Inflammatory macrophage treated with lipopolysaccharide for 4 hours (primary cell): ENCODE measurements around the gene SDK2.

Experiments
- DNase-seq: peaks from one replicate; pipeline ENCODE4 v3.0.0-alpha.2; 2020

The SDK2 gene, protein sequence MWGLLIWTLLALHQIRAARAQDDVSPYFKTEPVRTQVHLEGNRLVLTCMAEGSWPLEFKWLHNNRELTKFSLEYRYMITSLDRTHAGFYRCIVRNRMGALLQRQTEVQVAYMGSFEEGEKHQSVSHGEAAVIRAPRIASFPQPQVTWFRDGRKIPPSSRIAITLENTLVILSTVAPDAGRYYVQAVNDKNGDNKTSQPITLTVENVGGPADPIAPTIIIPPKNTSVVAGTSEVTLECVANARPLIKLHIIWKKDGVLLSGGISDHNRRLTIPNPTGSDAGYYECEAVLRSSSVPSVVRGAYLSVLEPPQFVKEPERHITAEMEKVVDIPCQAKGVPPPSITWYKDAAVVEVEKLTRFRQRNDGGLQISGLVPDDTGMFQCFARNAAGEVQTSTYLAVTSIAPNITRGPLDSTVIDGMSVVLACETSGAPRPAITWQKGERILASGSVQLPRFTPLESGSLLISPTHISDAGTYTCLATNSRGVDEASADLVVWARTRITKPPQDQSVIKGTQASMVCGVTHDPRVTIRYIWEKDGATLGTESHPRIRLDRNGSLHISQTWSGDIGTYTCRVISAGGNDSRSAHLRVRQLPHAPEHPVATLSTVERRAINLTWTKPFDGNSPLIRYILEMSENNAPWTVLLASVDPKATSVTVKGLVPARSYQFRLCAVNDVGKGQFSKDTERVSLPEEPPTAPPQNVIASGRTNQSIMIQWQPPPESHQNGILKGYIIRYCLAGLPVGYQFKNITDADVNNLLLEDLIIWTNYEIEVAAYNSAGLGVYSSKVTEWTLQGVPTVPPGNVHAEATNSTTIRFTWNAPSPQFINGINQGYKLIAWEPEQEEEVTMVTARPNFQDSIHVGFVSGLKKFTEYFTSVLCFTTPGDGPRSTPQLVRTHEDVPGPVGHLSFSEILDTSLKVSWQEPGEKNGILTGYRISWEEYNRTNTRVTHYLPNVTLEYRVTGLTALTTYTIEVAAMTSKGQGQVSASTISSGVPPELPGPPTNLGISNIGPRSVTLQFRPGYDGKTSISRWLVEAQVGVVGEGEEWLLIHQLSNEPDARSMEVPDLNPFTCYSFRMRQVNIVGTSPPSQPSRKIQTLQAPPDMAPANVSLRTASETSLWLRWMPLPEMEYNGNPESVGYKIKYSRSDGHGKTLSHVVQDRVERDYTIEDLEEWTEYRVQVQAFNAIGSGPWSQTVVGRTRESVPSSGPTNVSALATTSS (N-terminal part only)

DNA sequence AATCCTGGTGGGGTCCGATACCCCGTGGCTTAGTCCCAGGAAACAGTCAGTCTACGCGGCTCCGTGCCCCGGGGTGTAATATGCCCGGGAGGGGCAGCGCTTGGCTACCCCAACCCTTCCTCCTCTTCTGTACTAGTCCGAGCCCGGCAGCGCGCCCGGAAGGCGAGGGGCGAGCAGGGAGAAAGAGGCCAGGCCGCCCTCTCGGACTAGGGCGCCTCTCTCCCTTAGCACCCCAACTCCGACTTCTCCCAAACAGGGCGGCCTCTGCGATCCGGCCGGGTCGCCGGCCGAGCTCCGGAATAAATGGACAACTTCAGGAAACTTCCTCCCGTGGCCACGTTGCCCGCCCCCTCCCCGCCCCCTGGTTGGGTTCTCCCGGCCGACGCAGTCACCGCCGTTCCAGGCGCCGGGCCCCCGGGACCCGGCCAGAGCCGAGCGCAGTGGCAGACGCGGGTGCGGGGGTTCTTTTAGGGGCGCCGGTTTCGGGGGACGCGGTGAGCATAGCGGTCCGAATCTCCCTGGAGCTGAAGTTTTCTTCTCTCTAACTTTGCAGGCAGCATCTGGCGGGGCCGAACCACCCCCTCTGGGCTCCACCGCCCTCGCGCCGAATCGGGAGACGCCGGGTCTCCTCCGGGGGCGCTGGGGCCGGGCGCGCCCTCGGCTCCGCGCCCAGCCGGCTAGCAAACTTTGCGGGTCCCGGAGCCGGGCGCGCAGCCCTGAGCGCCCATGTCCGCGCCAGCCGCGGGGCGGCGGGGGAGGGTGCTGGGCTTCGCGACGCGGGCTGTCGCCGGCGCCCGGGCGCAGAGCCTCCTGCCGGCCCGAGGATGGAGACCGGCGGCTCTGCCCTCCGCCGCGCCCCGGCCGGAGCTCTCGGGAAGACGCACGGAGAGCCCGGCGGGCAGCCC is at the start of gene SDK2:
Gene SDK2 (minus strand): TSS at position 301 of the 905 bp plus-strand sequence. CDS start 357 bp downstream, outside the sequence.
- no peak for DNase-seq

DNA sequence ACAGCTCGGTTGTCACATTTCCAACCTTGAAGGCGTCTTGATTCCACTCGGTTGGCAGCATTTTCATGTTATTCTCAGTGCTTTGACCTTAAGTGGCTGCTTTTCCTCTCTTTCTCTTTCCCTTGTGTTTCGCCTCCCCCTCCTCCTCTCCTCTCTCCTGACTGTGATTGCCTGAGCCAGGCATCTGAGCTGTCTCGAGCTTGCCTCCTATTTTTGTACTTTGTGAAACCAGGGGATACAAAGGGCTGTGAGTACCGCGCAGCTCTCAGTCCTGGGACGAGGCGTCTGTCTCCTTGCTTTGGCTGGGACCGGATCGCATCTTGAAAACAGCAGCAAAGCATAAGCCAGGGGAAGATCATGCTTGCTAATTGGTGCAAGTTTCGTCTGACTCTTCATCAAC is 48.8 kb upstream of the SDK2 start:
- DNase-seq, result no peak

DNA sequence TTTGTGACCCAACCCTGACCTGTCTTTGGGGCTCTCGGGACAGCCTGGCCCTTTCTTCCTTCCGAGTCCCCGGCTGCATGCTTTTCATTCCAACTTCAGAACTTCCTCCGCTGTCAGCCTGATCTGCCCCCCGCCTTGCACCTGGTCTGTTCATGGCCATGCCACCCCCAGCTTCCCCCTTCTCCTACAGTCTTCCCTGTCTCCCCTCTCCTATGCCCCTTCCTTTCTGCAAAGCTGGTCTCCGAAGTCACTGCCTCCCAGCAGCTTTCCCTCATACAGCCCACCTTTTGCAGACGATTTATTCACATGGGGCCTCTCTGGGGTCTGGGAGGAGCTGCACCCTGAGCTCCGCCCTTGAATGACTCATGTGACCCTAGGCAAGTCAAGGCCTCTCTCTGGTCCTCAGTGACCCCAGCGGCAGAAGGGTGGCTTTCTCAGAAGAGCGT is 47.1 kb upstream of the SDK2 start:
- no peak for DNase-seq

DNA sequence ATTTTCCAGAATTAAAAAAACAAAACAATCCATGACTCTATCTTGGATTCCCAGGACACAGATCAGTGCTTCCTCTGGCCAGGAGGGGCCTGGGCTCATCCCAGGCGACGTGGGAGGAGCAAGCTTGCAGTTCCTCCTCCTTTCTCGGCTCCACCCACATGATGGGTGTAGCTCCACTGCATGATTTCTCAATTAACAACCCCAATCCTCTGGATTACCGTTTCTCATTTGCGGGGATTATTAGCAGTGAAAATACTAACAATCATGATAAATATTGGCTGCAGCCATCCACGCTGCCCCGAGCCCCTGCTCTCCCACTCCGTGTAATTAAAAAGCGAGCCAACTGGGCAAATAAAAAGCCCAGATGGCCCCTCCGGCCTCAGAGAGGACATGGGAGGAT is 46.4 kb upstream of the SDK2 start:
- peak; percentile 45 for DNase-seq

DNA sequence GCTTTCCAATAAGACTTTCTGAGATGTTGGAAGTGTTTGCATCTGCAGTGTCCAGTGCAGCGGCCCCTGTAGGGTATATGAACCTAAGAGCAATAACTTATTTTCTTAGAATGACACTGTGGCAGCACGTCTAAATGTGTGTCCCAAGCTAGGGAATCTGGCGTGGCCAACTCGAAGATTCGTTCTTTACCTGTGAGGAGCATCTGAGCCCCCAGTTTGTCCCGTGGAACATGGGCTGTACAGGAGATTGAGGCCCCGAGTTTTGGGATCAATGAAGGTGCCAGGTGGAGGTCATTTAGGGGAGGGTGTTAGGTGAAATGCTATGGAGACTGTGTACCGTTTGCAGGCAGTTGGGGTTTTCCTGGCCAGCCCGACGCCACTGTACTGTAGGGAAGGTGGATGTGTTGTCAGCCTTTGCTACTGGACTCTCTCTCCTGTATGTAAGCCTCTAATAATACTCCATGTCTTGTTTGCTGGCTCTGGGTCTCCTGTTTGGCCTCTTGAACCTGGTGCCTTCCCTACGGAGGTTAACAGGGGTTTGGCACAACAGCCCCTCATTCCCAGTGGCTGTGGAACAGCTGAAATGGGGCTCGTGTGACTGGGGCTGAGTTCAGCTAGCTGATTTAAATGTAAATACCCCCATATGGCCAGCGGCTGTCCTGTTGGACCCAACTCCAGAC is 45.5 kb upstream of the SDK2 start:
- no peak for DNase-seq

GRCh38 chr17:73686961-73687360 is 42.7 kb upstream of the SDK2 start:
- no peak for DNase-seq

GRCh38 chr17:73686126-73686525 is 41.9 kb upstream of the SDK2 start:
- no peak for DNase-seq

DNA sequence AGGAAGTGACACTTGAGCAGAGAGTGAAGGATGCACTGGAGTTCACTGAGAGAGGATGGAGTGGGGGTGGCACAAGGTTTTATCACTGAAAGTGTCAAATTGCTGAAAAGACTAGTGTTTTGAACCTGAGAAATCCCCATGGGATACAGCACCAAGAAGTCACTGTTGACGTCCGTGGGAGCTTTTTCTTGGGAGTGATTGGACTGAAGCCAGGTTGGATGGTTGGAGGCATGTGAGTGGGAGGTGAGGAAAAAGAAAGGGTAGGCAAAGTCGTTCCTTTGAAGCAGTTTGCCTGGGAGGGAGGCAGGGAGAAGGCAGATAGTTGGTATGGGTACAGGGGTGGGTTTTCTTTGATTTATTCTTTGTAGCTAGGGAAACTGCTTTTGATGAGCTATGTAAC is 39.9 kb upstream of the SDK2 start:
- DNase-seq, result no peak

GRCh38 chr17:73683771-73684170 is 39.5 kb upstream of the SDK2 start:
- DNase-seq, result no peak

DNA sequence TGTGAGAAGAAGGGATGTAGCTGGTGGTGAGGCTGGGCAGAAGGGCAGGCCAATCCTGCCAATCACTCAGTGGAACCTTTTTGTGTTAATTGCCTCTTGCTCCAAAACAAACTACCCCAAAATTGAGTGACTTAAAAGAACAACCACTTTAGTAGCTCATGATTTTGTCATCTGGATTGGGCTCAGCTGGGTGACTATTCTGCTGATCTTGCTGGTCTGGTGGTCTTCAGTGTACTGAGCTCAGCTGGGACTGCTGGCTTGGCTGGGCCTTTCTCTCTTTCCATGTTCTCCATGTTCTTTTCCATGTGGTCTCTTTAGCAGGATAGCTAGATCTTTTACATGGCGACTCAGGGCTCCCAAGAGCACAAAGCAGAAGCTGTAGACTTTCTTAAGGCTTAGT is 37.7 kb upstream of the SDK2 start:
- DNase-seq, result no peak

DNA sequence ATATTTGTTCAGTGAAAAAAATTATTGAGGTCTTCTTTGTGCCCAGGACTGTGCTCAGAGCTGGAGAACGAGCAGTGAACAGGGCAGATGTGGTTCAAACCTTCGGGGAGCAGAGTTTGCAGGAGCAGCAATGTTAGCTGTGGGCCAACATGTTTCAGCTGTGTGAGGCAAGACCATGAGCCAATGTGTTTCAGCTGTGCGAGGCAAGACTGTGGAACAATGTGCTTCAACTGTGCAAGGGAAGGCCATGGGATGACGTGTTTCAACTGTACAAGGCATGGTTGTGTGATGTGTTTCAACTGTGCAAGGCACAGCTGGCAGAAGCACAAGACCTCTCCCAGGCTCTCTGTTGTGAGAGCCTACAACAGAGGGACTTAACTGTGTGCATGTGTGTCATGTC is 35.2 kb upstream of the SDK2 start:
- no peak for DNase-seq

GRCh38 chr17:73678999-73679398 is 34.8 kb upstream of the SDK2 start:
- no peak for DNase-seq

DNA sequence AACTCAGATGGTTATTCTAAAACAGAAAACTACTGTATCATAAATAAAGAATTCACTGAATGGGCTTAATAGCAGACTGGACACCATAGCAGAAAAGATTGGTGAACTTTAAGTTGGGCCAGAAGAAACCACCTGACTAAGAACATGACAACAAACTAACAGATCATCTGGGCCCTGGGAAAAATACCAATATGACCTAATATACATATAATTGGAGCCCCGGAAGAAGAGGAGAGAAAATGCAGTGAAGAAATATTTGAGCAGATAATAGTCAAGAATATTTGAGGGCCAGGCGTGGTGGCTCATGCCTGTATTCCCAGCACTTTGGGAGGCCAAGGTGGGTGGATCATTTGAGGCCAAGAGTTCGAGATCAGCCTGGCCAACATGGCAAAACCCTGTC is 25.5 kb upstream of the SDK2 start:
- DNase-seq, result no peak

GRCh38 chr17:73667181-73667959 is 23.1 kb upstream of the SDK2 start:
- DNase-seq, result peak; percentile 47

DNA sequence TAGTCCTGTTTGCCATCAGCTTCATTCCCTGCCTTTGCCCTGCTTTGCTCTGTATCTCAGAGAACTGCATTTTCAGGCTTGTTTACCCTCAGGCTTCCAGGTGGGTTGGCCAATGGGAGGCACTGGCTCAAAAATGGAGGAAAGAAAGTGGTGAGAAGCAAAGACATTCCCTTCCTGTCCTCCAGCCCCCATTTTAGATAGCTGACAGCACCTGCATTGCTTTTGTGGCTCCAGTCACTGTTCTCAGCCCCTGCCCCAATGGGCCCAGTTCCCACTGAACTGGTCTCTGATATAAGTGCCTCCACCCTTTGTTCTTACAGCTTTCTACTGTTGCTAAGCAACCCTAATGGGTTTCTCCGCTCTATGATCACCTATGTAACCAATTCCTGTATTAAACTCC is 19.4 kb upstream of the SDK2 start:
- DNase-seq, result no peak

DNA sequence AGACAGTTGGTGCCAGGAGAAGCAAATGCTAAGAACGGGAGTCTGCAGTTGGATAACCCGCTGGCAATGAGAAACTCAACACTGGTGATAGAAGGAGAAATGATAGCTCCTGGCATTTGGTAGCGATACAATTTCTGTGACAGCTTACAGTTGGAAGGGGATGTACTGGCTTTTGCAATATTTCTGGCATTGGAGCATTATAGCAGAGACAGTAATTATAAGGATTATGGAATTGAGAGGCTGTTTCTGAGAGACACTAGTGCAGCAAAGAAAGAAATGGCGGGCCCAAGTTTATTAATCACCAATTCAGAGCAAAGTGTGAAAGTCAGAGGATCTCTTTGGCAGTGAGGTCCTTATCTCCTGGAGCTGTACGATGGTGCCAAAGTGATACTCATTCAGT is 16.1 kb upstream of the SDK2 start:
- DNase-seq, result no peak

- DNase-seq, result no peak
Measured at GRCh38 chr17:73658821-73659515, 14.7 kb upstream of the SDK2 start.

DNA sequence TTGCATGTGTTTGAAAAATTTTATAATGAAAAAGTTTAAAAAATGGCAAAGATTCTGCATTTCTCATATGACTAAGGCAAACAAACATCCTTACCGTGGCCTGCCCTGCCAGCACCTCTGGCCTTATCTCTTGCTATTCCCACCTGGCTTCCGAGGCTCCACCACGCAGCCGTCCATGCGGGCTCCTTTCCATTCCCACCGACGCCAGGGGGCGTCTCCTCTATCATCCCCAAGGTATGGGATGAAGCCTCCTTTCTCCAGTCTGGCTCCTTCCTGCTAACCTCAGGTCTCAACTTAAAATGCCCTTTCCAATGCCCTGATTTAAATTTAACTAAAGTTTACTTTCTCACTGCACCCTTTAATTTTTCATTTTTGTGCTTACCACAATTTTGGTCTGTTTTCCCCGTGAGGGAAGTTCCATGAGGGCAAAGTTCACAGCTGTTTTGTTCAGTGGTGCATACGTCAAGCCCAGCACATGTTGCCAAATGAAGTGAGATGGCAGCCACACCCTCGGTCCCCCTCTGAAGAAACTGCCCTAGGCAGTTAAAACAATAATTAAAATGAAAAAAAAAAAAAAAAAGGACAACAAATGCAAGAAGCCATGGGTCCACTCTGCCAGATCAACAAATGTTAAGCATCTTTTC is 13.3 kb upstream of the SDK2 start:
- peak; percentile 40 for DNase-seq

- no peak for DNase-seq
Measured at GRCh38 chr17:73654241-73654640, 10.0 kb upstream of the SDK2 start.

DNA sequence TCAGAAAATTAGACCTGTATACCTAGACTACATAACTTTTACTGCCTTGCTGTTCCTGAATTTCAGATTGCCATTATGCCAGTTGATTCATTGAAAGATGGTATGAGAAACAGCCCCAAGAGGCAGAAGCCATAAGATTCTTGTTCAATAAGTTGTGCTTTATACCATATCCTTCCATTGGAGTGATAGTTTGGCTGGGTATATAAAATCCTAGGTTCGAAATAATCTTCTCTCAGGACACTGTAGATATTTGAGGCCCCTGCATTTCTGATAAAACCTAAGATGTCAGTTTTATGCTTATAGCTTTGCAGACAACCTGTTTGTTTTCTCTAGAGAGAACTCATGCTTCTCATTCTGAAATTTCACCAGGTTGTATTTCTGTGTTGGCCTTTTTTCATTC is 9.6 kb upstream of the SDK2 start:
- no peak for DNase-seq
